Gastrocnemius medialis (tissue), 4 donors: Measurements from ENCODE around the gene DRC1. TPM values are rescaled to one million over a fixed set of nuclear protein-coding genes. Genes with fewer than 3 reads are reported as not detected.

Experiments
- ATAC-seq, 2 donors: fragments of 150-250 bp; one replicate each; pipeline ENCODE4 v1.9.1; 2016
- DNase-seq, 2 donors: peaks; one replicate each; pipeline ENCODE4 v3.0.0-alpha.2; 2019
- H3K27ac ChIP-seq, 4 donors: fragments of 200-600 bp; sonication (generic); 1 replicate in 1 of 4; 2 replicates in 3 of 4; pipeline ENCODE4 v1.5.1; 2016 to 2018; ENCODE audit warnings: mild to moderate bottlenecking in 2 of 4, moderate library complexity in 1 of 4
- H3K27me3 ChIP-seq, 3 donors: fragments of 200-600 bp; sonication (generic) in 2 of 3; 1 replicate in 1 of 3; 2 replicates in 2 of 3; pipeline versions ENCODE4 v1.5.1 to v1.6.0; 2016 to 2019; ENCODE audit warnings: mild to moderate bottlenecking in 1 of 3, moderate library complexity in 1 of 3
- H3K36me3 ChIP-seq, 2 donors: fragments of 200-600 bp; sonication (generic) in 1 of 2; one replicate each; pipeline ENCODE4 v1.5.1; 2017 to 2018
- H3K4me1 ChIP-seq, 2 donors: fragments of 200-600 bp; sonication (generic) in 1 of 2; one replicate each; pipeline ENCODE4 v1.5.1; 2016 to 2017; ENCODE audit warnings: mild to moderate bottlenecking in 2 of 2
- H3K4me3 ChIP-seq, 4 donors: fragments of 200-600 bp; sonication (generic) in 3 of 4; 1 replicate in 1 of 4; 2 replicates in 3 of 4; pipeline ENCODE4 v1.5.1; 2016 to 2019; ENCODE audit warnings: mild to moderate bottlenecking in 2 of 4
- H3K9me3 ChIP-seq, 3 donors: fragments of 200-600 bp; sonication (generic) in 2 of 3; 1 replicate in 1 of 3; 2 replicates in 2 of 3; pipeline ENCODE4 v1.5.1; 2016 to 2019
- POLR2A ChIP-seq, 2 donors: fragments of 450-650 bp; IDR thresholded peaks; one replicate each; pipeline ENCODE4 v1.6.1; 2017; ENCODE audit warnings: antibody characterized with exemption in 2 of 2, mild to moderate bottlenecking in 2 of 2, moderate library complexity in 2 of 2
- in situ Hi-C, 4 donors: fragments of 200-750 bp; cut with MboI; loops; one replicate each; pipeline versions ENCODE4 v1.15.0 to v1.8.0; 2017; ENCODE audit warnings: low sequenced_read_pairs in 4 of 4
- intact Hi-C: fragments of 100-400 bp; cut with DNase I; formaldehyde crosslinking; loops from one replicate; pipeline ENCODE4 v1.15.1; 2023; ENCODE audit warnings: low total_unique reads
- total RNA-seq, 4 donors: library from RNA; depleted of rRNA; stranded (reverse); fragments of >200 nt; gene quantifications; one replicate each; pipeline versions ENCODE4 v1.1.0 to v1.2.3, GENCODE V29; 2016
- TF ChIP-seq, protein P1 (sequence below), 5 experiments: fragments of 450-650 bp in 3 of 5; fragments of 200-600 bp in 2 of 5; sonication (generic) in 2 of 5; IDR thresholded peaks in 4 of 5; conservative IDR thresholded peaks in 1 of 5; 1 replicate in 4 of 5; 2 replicates in 1 of 5; pipeline ENCODE4 v1.5.1; 2016 to 2019; ENCODE audit warnings: antibody characterized with exemption in 5 of 5, mild to moderate bottlenecking in 3 of 5, moderate library complexity in 3 of 5

The DRC1 gene
- total RNA-seq, 4 donors from 2014 or later: not detected

DNA sequence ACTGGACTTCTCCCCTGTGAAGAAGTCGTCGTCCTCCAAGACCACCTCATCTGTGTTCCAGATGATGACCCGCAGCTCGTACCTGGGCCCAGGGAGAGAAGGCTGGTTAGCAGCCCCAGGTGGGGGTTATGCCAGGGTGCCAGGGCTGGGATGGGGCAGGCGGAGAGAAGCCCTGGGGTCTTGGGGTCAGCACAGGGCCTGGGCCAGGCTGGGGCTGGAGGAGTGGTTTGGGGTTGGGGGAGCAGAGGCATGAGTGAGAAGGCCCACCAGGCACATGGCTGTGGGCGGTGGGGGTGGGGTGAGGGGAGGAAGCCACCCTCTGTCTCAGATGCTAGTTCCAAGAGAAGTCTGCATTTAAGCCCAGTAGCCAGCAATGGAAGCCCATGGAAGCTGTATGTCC is 60.4 kb downstream of the DRC1 start:
- intact Hi-C loops (no loop called here), in situ Hi-C loops (no loop called here)
- H3K4me3 ChIP-seq: no peak overlapping the region
- peaks cover 0 to 9% of the 10 kb centered on the region in 2 donors for H3K4me1 ChIP-seq
- no peak for DNase-seq
- H3K27me3 ChIP-seq: no peaks in the 10 kb centered on the region
- TF ChIP-seq, protein P1, sequence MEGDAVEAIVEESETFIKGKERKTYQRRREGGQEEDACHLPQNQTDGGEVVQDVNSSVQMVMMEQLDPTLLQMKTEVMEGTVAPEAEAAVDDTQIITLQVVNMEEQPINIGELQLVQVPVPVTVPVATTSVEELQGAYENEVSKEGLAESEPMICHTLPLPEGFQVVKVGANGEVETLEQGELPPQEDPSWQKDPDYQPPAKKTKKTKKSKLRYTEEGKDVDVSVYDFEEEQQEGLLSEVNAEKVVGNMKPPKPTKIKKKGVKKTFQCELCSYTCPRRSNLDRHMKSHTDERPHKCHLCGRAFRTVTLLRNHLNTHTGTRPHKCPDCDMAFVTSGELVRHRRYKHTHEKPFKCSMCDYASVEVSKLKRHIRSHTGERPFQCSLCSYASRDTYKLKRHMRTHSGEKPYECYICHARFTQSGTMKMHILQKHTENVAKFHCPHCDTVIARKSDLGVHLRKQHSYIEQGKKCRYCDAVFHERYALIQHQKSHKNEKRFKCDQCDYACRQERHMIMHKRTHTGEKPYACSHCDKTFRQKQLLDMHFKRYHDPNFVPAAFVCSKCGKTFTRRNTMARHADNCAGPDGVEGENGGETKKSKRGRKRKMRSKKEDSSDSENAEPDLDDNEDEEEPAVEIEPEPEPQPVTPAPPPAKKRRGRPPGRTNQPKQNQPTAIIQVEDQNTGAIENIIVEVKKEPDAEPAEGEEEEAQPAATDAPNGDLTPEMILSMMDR (IDR thresholded peaks at IDR 0.05 in 4 of 5, conservative IDR thresholded peaks at IDR 0.05 in 1 of 5): no peak
- TF ChIP-seq POLR2A (IDR thresholded peaks at IDR 0.05): no peak
- no peak overlapping the region for H3K27ac ChIP-seq
- ATAC-seq: peak in 1 of 2 donors; percentile 7
- no peaks in the 10 kb centered on the region for H3K36me3 ChIP-seq
- H3K9me3 ChIP-seq: no peaks in the 10 kb centered on the region

- no peak for TF ChIP-seq POLR2A (IDR thresholded peaks at IDR 0.05)
- TF ChIP-seq, protein P1 (IDR thresholded peaks at IDR 0.05 in 4 of 5, conservative IDR thresholded peaks at IDR 0.05 in 1 of 5): peak in 3 of 5 experiments; percentile 17 to 45 (median 30)
- intact Hi-C loops (no loop called here), in situ Hi-C loops (no loop called here)
- peak; percentile 66 to 73 for ATAC-seq
- Histone ChIP-seq H3K9me3 (no peaks in the 10 kb centered on the region), H3K36me3 (no peaks in the 10 kb centered on the region), H3K27ac (no peak overlapping the region), H3K27me3 (no peaks in the 10 kb centered on the region), H3K4me1 (peaks cover 0 to 9% of the 10 kb centered on the region in 2 donors), H3K4me3 (no peak overlapping the region)
- peak in 1 of 2 donors; percentile 41 for DNase-seq
Measured at GRCh38 chr2:26462511-26463243, 61.0 kb downstream of the DRC1 start.

GRCh38 chr2:26463244-26464192 is 61.8 kb downstream of the DRC1 start:
- Histone ChIP-seq H3K36me3 (no peaks in the 10 kb centered on the region), H3K27me3 (no peaks in the 10 kb centered on the region), H3K4me3 (no peak overlapping the region), H3K4me1 (peaks cover 0 to 9% of the 10 kb centered on the region in 2 donors), H3K9me3 (no peaks in the 10 kb centered on the region), H3K27ac (no peak overlapping the region)
- intact Hi-C loops: no loop called here
- no peak for TF ChIP-seq POLR2A (IDR thresholded peaks at IDR 0.05)
- TF ChIP-seq, protein P1 (IDR thresholded peaks at IDR 0.05 in 4 of 5, conservative IDR thresholded peaks at IDR 0.05 in 1 of 5): no peak
- in situ Hi-C loops: no loop called here
- DNase-seq (no peak), ATAC-seq (no peak)

DNA sequence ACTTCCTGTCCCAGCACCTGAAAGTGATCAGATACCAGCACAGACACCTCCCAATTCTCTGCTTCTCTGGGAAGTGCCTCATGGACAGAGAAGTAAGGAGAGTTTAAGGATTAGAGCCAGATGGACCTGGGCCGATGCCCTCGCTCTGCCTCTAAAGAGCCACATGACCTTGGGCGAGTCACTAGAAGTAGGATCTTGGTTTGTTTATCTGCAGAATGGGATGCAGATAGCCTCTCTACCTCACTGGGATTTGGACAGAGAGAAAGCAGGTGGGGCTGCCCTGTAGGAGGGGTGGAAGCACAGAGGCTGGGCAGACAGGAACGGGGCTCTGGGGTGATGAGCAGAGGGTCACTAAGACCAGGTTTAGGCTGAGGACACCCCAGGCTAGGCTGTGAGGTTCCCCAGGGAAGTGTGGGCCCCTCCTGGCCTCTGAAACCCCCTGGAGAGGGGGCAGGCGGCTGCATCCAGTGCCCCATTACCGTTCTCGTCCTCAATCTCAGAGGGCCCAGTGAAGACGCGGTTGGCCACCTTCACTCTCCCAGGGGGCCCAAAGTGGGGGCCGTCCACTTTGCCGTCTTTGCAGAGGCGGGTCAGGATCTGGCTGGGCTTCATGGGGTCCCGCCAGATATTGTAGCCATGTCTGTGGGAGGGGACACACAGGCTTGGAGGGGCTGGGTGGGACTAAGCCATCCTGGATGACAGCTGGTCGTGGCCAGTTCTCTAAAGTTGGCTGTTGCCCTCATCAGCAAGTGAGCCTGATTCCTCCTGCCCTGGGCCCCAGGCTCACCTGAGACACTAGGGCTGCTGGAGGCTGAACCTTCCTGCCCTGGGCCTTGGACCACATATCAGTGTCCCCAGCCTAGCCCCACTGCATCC is 62.9 kb downstream of the DRC1 start:
- no peaks in the 10 kb centered on the region for H3K27me3 ChIP-seq
- in situ Hi-C loops: no loop called here
- H3K27ac ChIP-seq: no peak overlapping the region
- no peaks in the 10 kb centered on the region for H3K36me3 ChIP-seq
- no peaks in the 10 kb centered on the region for H3K9me3 ChIP-seq
- intact Hi-C loops: no loop called here
- H3K4me1 ChIP-seq: peaks cover 0 to 9% of the 10 kb centered on the region in 2 donors
- H3K4me3 ChIP-seq: no peak overlapping the region
- TF ChIP-seq, protein P1 (IDR thresholded peaks at IDR 0.05 in 4 of 5, conservative IDR thresholded peaks at IDR 0.05 in 1 of 5): no peak
- TF ChIP-seq POLR2A (IDR thresholded peaks at IDR 0.05): no peak
- DNase-seq: peak in 1 of 2 donors; percentile 2
- no peak for ATAC-seq
